GM12865 (cell line): ENCODE measurements around the gene BSX.

Experiments used
- DNase-seq: peaks from one replicate; pipeline ENCODE4 v3.0.0; 2010; ENCODE audit warnings: low read depth
- H3K4me3 ChIP-seq: 2 replicates; pipeline ENCODE4 v1.5.1; 2011; ENCODE audit warnings: mild to moderate bottlenecking, low read depth, low read length, control low read depth
- CTCF ChIP-seq: IDR thresholded peaks from 2 replicates; pipeline ENCODE4 v1.5.1; 2011; ENCODE audit warnings: low read length, control low read depth, low read depth, inconsistent platforms; ENCODE audit not compliant: insufficient read depth; ENCODE audit errors: missing control alignments

The BSX gene

GRCh38 chr11:122954455-122954854 lies 27.2 kb downstream of the BSX start:
- H3K4me3 ChIP-seq = no peak overlapping the region
- DNase-seq = no peak
- TF ChIP-seq CTCF = no peak

GRCh38 chr11:122951211-122951610 lies 30.4 kb downstream of the BSX start:
- no peak overlapping the region for H3K4me3 ChIP-seq
- no peak for TF ChIP-seq CTCF
- DNase-seq = no peak

- TF ChIP-seq CTCF = no peak
- no peak overlapping the region for H3K4me3 ChIP-seq
- DNase-seq = no peak
Observed at GRCh38 chr11:122938557-122938956, 43.1 kb downstream of the BSX start.

GRCh38 chr11:122937983-122938382 lies 43.7 kb downstream of the BSX start:
- no peak overlapping the region for H3K4me3 ChIP-seq
- no peak for DNase-seq
- TF ChIP-seq CTCF = no peak

- DNase-seq = no peak
- no peak overlapping the region for H3K4me3 ChIP-seq
- no peak for TF ChIP-seq CTCF
Observed at GRCh38 chr11:122933416-122933815, 48.2 kb downstream of the BSX start.

- peak; percentile 11 for DNase-seq
- TF ChIP-seq CTCF = no peak
- no peak overlapping the region for H3K4me3 ChIP-seq
Observed at GRCh38 chr11:122931510-122931909, 50.1 kb downstream of the BSX start.
